Astrocyte of the cerebellum (primary cell): ENCODE measurements around the gene TRPC3.

ENCODE experiments used
- DNase-seq: peaks from one replicate; pipeline ENCODE4 v3.0.0-alpha.2; 2011; ENCODE audit warnings: low read depth
- H3K4me3 ChIP-seq: 2 replicates; pipeline ENCODE4 v1.5.1; 2011; ENCODE audit warnings: mild to moderate bottlenecking, low read depth, low read length, moderate library complexity
- CTCF ChIP-seq: IDR thresholded peaks from 2 replicates; pipeline ENCODE4 v1.5.1; 2012; ENCODE audit warnings: low read length, low read depth, moderate library complexity, mild to moderate bottlenecking; ENCODE audit errors: missing control alignments
- in situ Hi-C: cut with HindIII; loops from 2 replicates; pipeline ENCODE4 v1.10.0; 2017; ENCODE audit warnings: low sequenced_read_pairs

Gene TRPC3

DNA sequence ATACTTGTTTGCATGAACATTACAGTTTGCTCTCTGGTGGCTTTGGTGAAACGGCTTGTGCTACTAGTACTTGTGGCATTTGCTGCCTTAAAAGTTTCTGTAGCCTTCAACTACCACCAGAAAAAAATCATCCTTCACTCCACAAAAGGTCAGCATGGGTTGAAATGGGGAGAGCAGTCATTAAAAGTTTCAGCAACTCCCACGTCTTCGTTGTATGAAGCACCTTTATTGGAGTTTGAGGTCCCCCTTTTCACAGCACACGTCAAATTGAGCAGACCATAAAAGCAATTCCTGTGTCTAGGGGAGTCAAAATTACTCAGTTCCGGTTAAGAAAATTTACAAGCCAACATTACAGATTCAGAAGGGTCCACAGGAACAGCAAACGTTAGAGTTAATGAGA is 105.2 kb downstream of the TRPC3 start:
- no peak for DNase-seq
- H3K4me3 ChIP-seq = no peak overlapping the region
- in situ Hi-C loops = no loop called here
- no peak for TF ChIP-seq CTCF

- H3K4me3 ChIP-seq = no peak overlapping the region
- no peak for DNase-seq
- in situ Hi-C loops = no loop called here
- TF ChIP-seq CTCF = no peak
These were observed 109.0 kb downstream of the TRPC3 start for GRCh38 chr4:121842862-121843261.

DNA sequence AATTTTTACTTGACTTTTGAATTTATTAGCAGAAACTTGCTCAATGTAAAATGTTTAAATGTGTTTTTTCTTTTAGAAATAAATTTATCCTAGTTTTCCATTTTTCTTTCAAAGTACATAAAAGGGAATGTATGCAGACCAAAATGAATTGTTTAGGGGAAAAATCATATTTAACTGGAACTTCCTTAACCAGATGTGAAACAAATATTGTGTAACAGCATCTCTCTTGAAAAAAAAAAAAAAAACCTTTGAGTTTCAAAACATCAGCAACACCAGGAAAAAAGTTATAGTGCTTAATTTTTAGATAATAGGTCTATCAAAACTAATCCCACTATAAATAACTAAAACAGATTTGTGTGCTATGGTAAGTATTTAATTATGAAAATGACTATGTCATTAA is 113.7 kb downstream of the TRPC3 start:
- in situ Hi-C loops = no loop called here
- no peak for DNase-seq
- H3K4me3 ChIP-seq = no peak overlapping the region
- TF ChIP-seq CTCF = no peak

DNA sequence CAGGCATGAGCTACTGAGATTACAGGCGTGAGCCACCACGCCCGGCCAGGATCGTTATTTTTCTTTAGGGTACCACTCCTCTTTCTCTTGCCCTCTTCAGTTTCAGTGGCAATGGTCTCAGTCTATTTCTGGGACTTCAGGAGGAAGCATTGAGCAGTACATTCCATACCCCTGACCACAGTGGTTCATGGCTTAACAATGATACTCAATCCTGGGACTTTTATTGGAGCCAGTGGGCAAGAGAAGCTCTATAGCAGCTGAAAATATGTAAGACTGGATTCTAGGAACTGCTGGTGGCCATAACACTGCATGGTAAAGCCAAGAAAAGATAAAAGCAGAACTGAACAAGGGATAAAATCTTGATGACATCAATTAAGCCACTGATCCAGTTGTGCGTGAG is 122.3 kb downstream of the TRPC3 start:
- no peak overlapping the region for H3K4me3 ChIP-seq
- in situ Hi-C loops = no loop called here
- DNase-seq = no peak
- TF ChIP-seq CTCF = no peak
